SK-N-SH (cell line): ENCODE data around the gene P4HTM. TPM values are rescaled to one million over a fixed set of nuclear protein-coding genes. Genes with fewer than 3 reads are reported as not detected.

Experiments used
- CTCF ChIA-PET: fragments of 300-600, 350-600 bp; formaldehyde crosslinking; extraction: SDS; loops from one replicate; lab custom pipeline; 2021; lab: Yijun Ruan, JAX
- POLR2A ChIA-PET: fragments of 350-600 bp; sonication (Branson Sonifier 250); formaldehyde crosslinking; extraction: SDS; loops from one replicate; lab custom pipeline; 2020; ENCODE audit warnings: antibody characterized with exemption, inconsistent platforms; lab: Yijun Ruan, JAX
- DNase-seq: peaks from one replicate; pipeline ENCODE4 v3.0.0; 2012
- H2AFZ ChIP-seq: fragments of 200-600 bp; sonication (generic); 2 replicates; pipeline ENCODE4 v1.8.1; 2016; ENCODE audit warnings: antibody characterized with exemption, mild to moderate bottlenecking, low read depth
- H3F3A ChIP-seq: fragments of 200-600 bp; sonication (generic); replicated peaks from 2 replicates; pipeline ENCODE3; 2016; ENCODE audit warnings: antibody characterized with exemption, mild to moderate bottlenecking; ENCODE audit not compliant: insufficient read depth
- H3K27ac ChIP-seq, 2 experiments: fragments of 200-500 bp in 1 of 2; fragments of 200-600 bp in 1 of 2; sonication (Bioruptor generic) in 1 of 2; sonication (generic), shearing (Covaris generic) in 1 of 2; 2 replicates each; pipeline versions ENCODE4 v1.5.1 to v1.6.1; 2014 to 2016; ENCODE audit warnings: low read depth in 2 of 2, inconsistent platforms in 1 of 2, low read length in 1 of 2, mild to moderate bottlenecking in 1 of 2, mixed read lengths in 1 of 2
- H3K27me3 ChIP-seq: fragments of 200-600 bp; sonication (generic), shearing (Covaris generic); 2 replicates; pipeline ENCODE4 v1.6.1; 2016; ENCODE audit warnings: mixed run types; ENCODE audit not compliant: insufficient read depth
- H3K36me3 ChIP-seq, 2 experiments: fragments of 200-500 bp in 1 of 2; fragments of 200-600 bp in 1 of 2; sonication (Bioruptor generic) in 1 of 2; sonication (generic) in 1 of 2; replicated peaks in 1 of 2; 2 replicates each; pipeline versions ENCODE3 to v1.5.1; 2014 to 2016; ENCODE audit warnings: low read length in 1 of 2, mild to moderate bottlenecking in 1 of 2; ENCODE audit not compliant: insufficient read depth in 2 of 2, control insufficient read depth in 1 of 2
- H3K4me1 ChIP-seq, 2 experiments: fragments of 200-500 bp in 1 of 2; fragments of 200-600 bp in 1 of 2; sonication (Bioruptor generic) in 1 of 2; sonication (generic), shearing (Covaris generic) in 1 of 2; 2 replicates each; pipeline versions ENCODE4 v1.5.1 to v1.6.1; 2014 to 2016; ENCODE audit warnings: low read depth in 1 of 2, low read length in 1 of 2, mixed run types in 1 of 2; ENCODE audit not compliant: insufficient read depth in 2 of 2, control insufficient read depth in 1 of 2
- H3K4me2 ChIP-seq: fragments of 200-600 bp; sonication (generic), shearing (Covaris generic); 2 replicates; pipeline ENCODE4 v1.6.1; 2017; ENCODE audit warnings: mixed run types
- H3K4me3 ChIP-seq, 2 experiments: fragments of 200-500 bp in 1 of 2; fragments of 200-600 bp in 1 of 2; sonication (Bioruptor generic) in 1 of 2; sonication (generic), shearing (Covaris generic) in 1 of 2; 2 replicates each; pipeline versions ENCODE4 v1.5.1 to v1.8.1; 2014 to 2016; ENCODE audit warnings: low read depth in 2 of 2, inconsistent platforms in 1 of 2, low read length in 1 of 2, mild to moderate bottlenecking in 1 of 2, mixed read lengths in 1 of 2, moderate library complexity in 1 of 2
- H3K79me2 ChIP-seq: fragments of 200-600 bp; sonication (generic); 2 replicates; pipeline ENCODE4 v1.8.1; 2017; ENCODE audit warnings: mild to moderate bottlenecking; ENCODE audit not compliant: insufficient read depth
- H3K9ac ChIP-seq: fragments of 200-600 bp; sonication (generic); 2 replicates; pipeline ENCODE4 v1.6.1; 2017; ENCODE audit warnings: mixed run types
- H3K9me2 ChIP-seq: fragments of 200-600 bp; sonication (generic); 2 replicates; pipeline ENCODE4 v1.6.1; 2017; ENCODE audit warnings: mixed run types
- H3K9me3 ChIP-seq: fragments of 200-600 bp; sonication (generic); 2 replicates; pipeline ENCODE4 v1.6.1; 2017; ENCODE audit warnings: mixed run types, mild to moderate bottlenecking, moderate library complexity
- H4K20me1 ChIP-seq: fragments of 200-600 bp; sonication (generic); 2 replicates; pipeline ENCODE4 v1.6.1; 2017; ENCODE audit warnings: mild to moderate bottlenecking, mixed run types; ENCODE audit not compliant: insufficient read depth
- ELF1 ChIP-seq: IDR thresholded peaks from 2 replicates; pipeline ENCODE4 v1.4.0; 2012
- EP300 ChIP-seq, 2 experiments: IDR thresholded peaks; 2 replicates each; pipeline versions ENCODE4 v1.4.0 to v1.6.1; 2012; ENCODE audit warnings: borderline replicate concordance in 1 of 2, low read depth in 1 of 2, low read length in 1 of 2
- FOXJ3 ChIP-seq: sonication (generic); formaldehyde crosslinking; IDR thresholded peaks from 2 replicates; pipeline ENCODE4 v1.5.1; 2020; ENCODE audit warnings: mild to moderate bottlenecking, missing genetic modification reagents
- GABPA ChIP-seq: IDR thresholded peaks from 2 replicates; pipeline ENCODE4 v1.4.0; 2012; ENCODE audit warnings: low read depth, mild to moderate bottlenecking
- IRF3 ChIP-seq: fragments of 150-350 bp; IDR thresholded peaks from 2 replicates; pipeline ENCODE4 v1.6.1; 2016; ENCODE audit warnings: mild to moderate bottlenecking, low read depth, low read length
- MAX ChIP-seq: IDR thresholded peaks from 2 replicates; pipeline ENCODE4 v1.4.0; 2012; ENCODE audit warnings: low read depth
- NFIC ChIP-seq: IDR thresholded peaks from 2 replicates; pipeline ENCODE4 v1.4.0; 2012; ENCODE audit warnings: borderline replicate concordance
- PBX3 ChIP-seq: IDR thresholded peaks from 2 replicates; pipeline ENCODE4; 2012
- RFX5 ChIP-seq: IDR thresholded peaks from 2 replicates; pipeline ENCODE4 v1.6.1; 2012; ENCODE audit warnings: mild to moderate bottlenecking, improper control_type of control experiment, low read length
- SIN3A ChIP-seq: IDR thresholded peaks from 2 replicates; pipeline ENCODE4 v1.6.1; 2012; ENCODE audit warnings: low read depth, mild to moderate bottlenecking, low read length, moderate library complexity, borderline replicate concordance
- USF2 ChIP-seq: fragments of 150-350 bp; IDR thresholded peaks from 2 replicates; pipeline ENCODE4 v1.6.1; 2017; ENCODE audit warnings: antibody characterized with exemption, low read length, low read depth, borderline replicate concordance
- WGBS: methylation state at CpG from one replicate; pipeline ENCODE4 v1.1.6; 2017; ENCODE audit warnings: low lambda C conversion rate; 5-methylcytosine and 5-hydroxymethylcytosine counted together
- polyA plus RNA-seq, 3 experiments: library from polyadenylated mRNA; depleted of rRNA; stranded (reverse); fragments of >200 nt; gene quantifications; 2 replicates each; pipeline ENCODE4 v1.2.3, GENCODE V29; 2012

Gene P4HTM
- polyA plus RNA-seq, 1 of the 3 experiments (the other 2 are of a cell fraction) = 21.0 TPM

- Histone ChIP-seq H3K9ac (no peak overlapping the region), H3K9me2 (no peaks in the 10 kb centered on the region), H3K4me1 (peaks cover 0 to 2% of the 10 kb centered on the region in 2 experiments; a peak in 1 of 4 replicates), H3K27ac (no peak overlapping the region), H3F3A (peaks cover 11% of the 10 kb centered on the region), H3K9me3 (no peaks in the 10 kb centered on the region), H4K20me1 (no peaks in the 10 kb centered on the region), H3K4me3 (peak overlapping the region; percentile 35 to 63; a peak in 3 of 4 replicates), H3K4me2 (peak overlapping the region; percentile 71), H3K27me3 (no peaks in the 10 kb centered on the region), H3K36me3 (peaks cover 0 to under 1% of the 10 kb centered on the region in 2 experiments), H3K79me2 (peaks cover 19% of the 10 kb centered on the region), H2AFZ (no peak overlapping the region)
- no peak for TF ChIP-seq USF2
- WGBS = 78% methylated on average over 38 of the region's 40 CpGs
- no peak for DNase-seq
- CTCF ChIA-PET = interaction anchor here (0.8 to 7.3 kb wide), 4 partner anchors 27 to 960 kb away, joined by 3 to 114 read pairs (median 3); partner anchors contain the start of genes DALRD3 and NDUFAF3
- POLR2A ChIA-PET = interaction anchor here (0.7 to 0.8 kb wide), 2 partner anchors 23 to 30 kb away, joined by 3 read pairs; no protein-coding TSS in a partner anchor
Measured at GRCh38 chr3:48990636-48991469, 812 bp downstream of the P4HTM start.

- TF ChIP-seq USF2 = no peak
- TF ChIP-seq, all 33 proteins: peak for 0
- Histone ChIP-seq H3K9me2 (no peaks in the 10 kb centered on the region), H3K79me2 (peaks cover 19% of the 10 kb centered on the region), H2AFZ (no peak overlapping the region), H3K9me3 (no peaks in the 10 kb centered on the region), H3K9ac (no peak overlapping the region), H3K4me1 (peaks cover 0 to 3% of the 10 kb centered on the region in 2 experiments; a peak in 1 of 4 replicates), H3F3A (peaks cover 11% of the 10 kb centered on the region), H3K36me3 (no peaks in the 10 kb centered on the region), H3K4me2 (peak overlapping the region; percentile 71; the same call in 1 of the 2 replicates), H3K27me3 (no peaks in the 10 kb centered on the region), H3K27ac (no peak overlapping the region), H3K4me3 (peak overlapping the region in 1 of 2 experiments; percentile 63; a peak in 1 of 4 replicates), H4K20me1 (no peaks in the 10 kb centered on the region)
- WGBS = 93% methylated on average over 5 of the region's 5 CpGs
- CTCF ChIA-PET = interaction anchor here (0.6 to 7.3 kb wide), 6 partner anchors 25 to 457 kb away, joined by 3 to 114 read pairs (median 4); partner anchors contain the start of genes DALRD3, IMPDH2 and NDUFAF3
- DNase-seq = no peak
- POLR2A ChIA-PET = interaction anchor here (0.7 to 0.8 kb wide), 3 partner anchors 15 to 29 kb away, joined by 3 read pairs; partner anchors contain the start of gene WDR6
Measured at GRCh38 chr3:48991851-48992545, 2.0 kb downstream of the P4HTM start.

GRCh38 chr3:48993834-48994233 lies 3.8 kb downstream of the P4HTM start:
- Histone ChIP-seq H3K4me3 (no peak overlapping the region), H3K27me3 (no peaks in the 10 kb centered on the region), H3K79me2 (peaks cover 19% of the 10 kb centered on the region), H3K9me2 (no peaks in the 10 kb centered on the region), H3F3A (peaks cover 4% of the 10 kb centered on the region), H3K27ac (no peak overlapping the region), H2AFZ (no peak overlapping the region), H3K4me2 (no peak overlapping the region), H4K20me1 (no peaks in the 10 kb centered on the region), H3K9me3 (no peaks in the 10 kb centered on the region), H3K36me3 (no peaks in the 10 kb centered on the region), H3K4me1 (peaks cover 0 to 21% of the 10 kb centered on the region in 2 experiments; a peak in 1 of 4 replicates), H3K9ac (no peak overlapping the region)
- no peak for DNase-seq
- no peak for TF ChIP-seq ELF1
- TF ChIP-seq IRF3 = no peak
- TF ChIP-seq GABPA = no peak
- no peak for TF ChIP-seq MAX
- no peak for TF ChIP-seq EP300 (IDR thresholded peaks at IDR 0.05; ENCODE audit: borderline replicate concordance in 1 of 2, low read depth in 1 of 2, low read length in 1 of 2)
- TF ChIP-seq RFX5 = no peak
- no peak for TF ChIP-seq SIN3A
- no peak for TF ChIP-seq PBX3
- no peak for TF ChIP-seq FOXJ3
- TF ChIP-seq NFIC = no peak
- POLR2A ChIA-PET = interaction anchor here (0.8 kb wide), 1 partner anchor 331 kb away, joined by 3 read pairs; no protein-coding TSS in a partner anchor
- CTCF ChIA-PET = interaction anchor here (0.9 to 1.6 kb wide), 3 partner anchors 14 to 23 kb away, joined by 3 to 5 read pairs (median 3); partner anchors contain the start of gene WDR6
